ENCODE results near the gene TMEM63A.
A peak's percentile ranks its signal among the peaks of the same experiment; 100 is the strongest.
"Not testable (repeated sequence)": the region's sequence is repeated elsewhere in the genome, so short reads cannot be mapped to it uniquely, and the experiment has no call there.

Gene TMEM63A

GRCh38 chr1:225843426-225843795 is 38.8 kb downstream of the TMEM63A start:
- FAIRE-seq = no peak

- no peak for FAIRE-seq
These were observed 39.3 kb downstream of the TMEM63A start for GRCh38 chr1:225842788-225843425.

- FAIRE-seq = no peak
These were observed 40.1 kb downstream of the TMEM63A start for GRCh38 chr1:225842074-225842473.

GRCh38 chr1:225840713-225841112 is 41.5 kb downstream of the TMEM63A start:
- FAIRE-seq = no peak

GRCh38 chr1:225840223-225840610 is 42.0 kb downstream of the TMEM63A start:
- FAIRE-seq = no peak

GRCh38 chr1:225838793-225839192 is 43.4 kb downstream of the TMEM63A start:
- no peak for FAIRE-seq

GRCh38 chr1:225836296-225836695 is 45.9 kb downstream of the TMEM63A start:
- not testable (repeated sequence) for FAIRE-seq

- no peak for FAIRE-seq
These were observed 46.3 kb downstream of the TMEM63A start for GRCh38 chr1:225835856-225836255.

GRCh38 chr1:225834417-225835329 is 47.5 kb downstream of the TMEM63A start:
- no peak for FAIRE-seq

GRCh38 chr1:225830841-225831240 is 51.3 kb downstream of the TMEM63A start:
- FAIRE-seq = no peak

- no peak for FAIRE-seq
These were observed 53.4 kb downstream of the TMEM63A start for GRCh38 chr1:225828706-225829345.

GRCh38 chr1:225827076-225827475 is 55.1 kb downstream of the TMEM63A start:
- no peak for FAIRE-seq

GRCh38 chr1:225825607-225826007 is 56.6 kb downstream of the TMEM63A start:
- FAIRE-seq = no peak

- no peak for FAIRE-seq
These were observed 57.1 kb downstream of the TMEM63A start for GRCh38 chr1:225825078-225825477.

- FAIRE-seq = no peak
These were observed 57.6 kb downstream of the TMEM63A start for GRCh38 chr1:225824533-225824941.

- no peak for FAIRE-seq
These were observed 58.3 kb downstream of the TMEM63A start for GRCh38 chr1:225823811-225824261.

GRCh38 chr1:225822655-225823403 is 59.4 kb downstream of the TMEM63A start:
- FAIRE-seq = no peak

GRCh38 chr1:225820522-225821120 is 61.6 kb downstream of the TMEM63A start:
- peak; percentile 82 for FAIRE-seq

GRCh38 chr1:225819346-225820192 is 62.6 kb downstream of the TMEM63A start:
- FAIRE-seq = no peak

- no peak for FAIRE-seq
These were observed 64.0 kb downstream of the TMEM63A start for GRCh38 chr1:225818229-225818628.

GRCh38 chr1:225817611-225818061 is 64.5 kb downstream of the TMEM63A start:
- no peak for FAIRE-seq
